HG03108 (cell line): ENCODE results near the gene TEAD1.
A peak's percentile ranks its signal among the peaks of the same experiment; 100 is the strongest.

Experiments
- ATAC-seq: cut with Tn5 transposase; IDR thresholded peaks from one replicate; pipeline ENCODE4 v1.9.1; 2021; ENCODE audit warnings: moderate library complexity; ENCODE audit not compliant: unreplicated experiment

Gene TEAD1

DNA sequence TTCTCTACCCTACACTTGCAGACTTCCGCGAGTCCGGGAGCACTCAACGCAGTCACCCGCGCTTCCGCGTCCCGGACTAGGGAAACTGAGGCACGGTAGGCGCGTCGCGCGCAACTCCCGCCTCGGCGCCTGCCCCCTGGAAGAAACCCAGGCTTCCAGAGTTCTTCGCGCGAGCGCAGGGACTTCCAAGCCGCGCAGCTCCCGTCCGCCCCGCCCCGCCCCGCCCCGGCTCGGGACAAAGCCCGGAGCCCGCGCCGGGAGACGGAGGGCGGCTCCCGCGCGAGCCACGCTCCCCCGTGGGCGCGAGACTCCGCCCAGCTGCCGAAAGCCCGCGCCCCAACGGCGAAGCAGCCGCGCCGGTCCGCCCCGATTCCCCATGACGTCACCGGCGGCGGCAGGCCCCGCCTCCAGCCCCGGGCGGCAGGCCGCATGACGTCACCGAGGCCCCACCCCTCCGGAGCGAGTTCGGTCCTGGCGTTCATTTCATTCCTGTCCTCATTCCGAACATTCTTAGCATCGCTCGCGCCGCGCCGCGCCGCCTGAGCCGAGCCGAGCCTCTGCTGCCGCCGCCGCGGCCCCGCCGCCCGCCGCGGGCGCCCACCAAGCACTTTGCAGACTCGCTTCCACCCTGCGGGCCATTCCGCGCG is at the start of gene TEAD1:
Gene TEAD1 (plus strand): TSS at position 498 of the 647 bp plus-strand sequence.
- ATAC-seq: peak; percentile 78

DNA sequence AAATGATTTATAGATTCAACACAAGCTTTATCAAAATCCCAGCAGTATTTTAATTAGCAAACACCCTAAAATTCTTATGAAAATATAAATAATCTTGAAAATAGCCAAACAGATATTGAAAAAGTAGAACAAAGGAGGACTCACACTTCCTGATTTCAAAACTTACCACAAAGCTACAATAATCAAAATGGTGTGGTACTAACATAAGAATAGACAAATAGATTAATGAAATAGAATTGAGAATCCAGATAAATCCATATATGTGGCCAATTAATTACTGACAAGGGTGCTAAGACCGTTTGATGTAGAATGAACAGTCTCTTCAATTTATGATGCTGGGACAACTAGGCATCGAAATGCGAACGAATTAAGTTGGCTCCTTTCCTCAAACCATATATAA is 49.6 kb upstream of the TEAD1 start:
- ATAC-seq: no peak

DNA sequence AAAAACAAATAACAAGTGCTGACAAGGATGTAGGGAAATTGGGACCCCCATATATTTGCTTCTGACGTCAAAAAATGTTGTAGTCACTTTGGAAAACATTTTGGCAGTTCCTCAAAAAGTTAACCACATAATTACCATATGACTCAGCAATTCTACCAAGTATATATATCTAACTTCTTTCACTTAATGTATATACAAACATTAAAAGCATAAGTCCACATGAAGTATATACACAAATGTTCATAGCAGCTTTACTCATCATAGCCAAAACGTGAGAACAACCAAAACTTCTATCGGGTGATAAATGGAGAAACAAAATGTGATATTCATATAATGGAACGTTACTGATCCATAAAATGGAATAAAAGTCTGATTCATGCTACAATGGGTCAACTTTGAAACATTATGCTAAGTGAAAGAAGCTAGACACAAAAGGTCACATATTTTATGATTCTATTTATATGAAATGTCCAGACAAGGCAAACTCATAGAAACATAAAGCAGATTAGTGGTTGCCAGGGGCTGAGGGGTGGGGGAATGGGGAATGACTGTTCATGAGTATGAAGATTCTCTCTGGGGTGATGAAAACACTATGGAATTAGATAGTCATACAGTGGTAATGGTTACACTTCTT is 48.7 kb upstream of the TEAD1 start:
- no peak for ATAC-seq

DNA sequence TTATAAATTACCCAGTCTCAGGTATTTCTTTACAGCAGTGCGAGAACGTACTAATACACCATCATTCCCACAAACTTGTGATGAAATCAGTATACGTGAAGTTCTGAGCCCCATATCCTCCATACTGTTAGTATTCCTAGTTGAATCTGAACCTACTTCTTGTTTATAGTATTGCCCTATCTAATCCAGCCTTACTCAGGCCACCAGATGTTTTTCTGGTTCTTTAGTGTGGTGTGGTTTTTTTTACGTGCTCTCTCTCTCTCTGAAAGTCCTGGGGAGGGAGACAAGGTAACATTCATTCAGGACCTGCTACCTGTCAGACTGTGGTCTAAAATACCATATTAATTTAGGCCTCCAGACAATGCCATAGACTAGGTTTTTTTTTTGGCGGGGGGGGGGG is 47.6 kb upstream of the TEAD1 start:
- ATAC-seq: no peak

DNA sequence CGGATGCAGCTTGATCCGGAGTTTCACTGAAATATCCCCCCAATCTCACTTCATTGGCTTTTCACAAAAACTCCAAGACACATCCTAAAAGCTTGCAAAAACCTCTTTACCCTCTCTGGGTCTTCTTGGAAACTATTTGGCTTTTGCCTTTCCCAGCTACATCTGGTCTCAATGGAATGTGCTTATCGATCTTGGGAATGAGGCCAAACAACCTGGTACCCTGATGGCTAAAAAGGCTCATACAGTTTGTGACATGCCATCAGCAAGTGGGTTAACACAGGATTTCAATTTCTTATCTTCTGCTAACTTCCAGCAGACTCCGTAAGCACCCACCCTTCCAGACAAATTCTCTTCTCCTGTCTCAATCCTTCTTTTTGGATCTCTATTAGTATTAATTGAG is 45.9 kb upstream of the TEAD1 start:
- no peak for ATAC-seq

DNA sequence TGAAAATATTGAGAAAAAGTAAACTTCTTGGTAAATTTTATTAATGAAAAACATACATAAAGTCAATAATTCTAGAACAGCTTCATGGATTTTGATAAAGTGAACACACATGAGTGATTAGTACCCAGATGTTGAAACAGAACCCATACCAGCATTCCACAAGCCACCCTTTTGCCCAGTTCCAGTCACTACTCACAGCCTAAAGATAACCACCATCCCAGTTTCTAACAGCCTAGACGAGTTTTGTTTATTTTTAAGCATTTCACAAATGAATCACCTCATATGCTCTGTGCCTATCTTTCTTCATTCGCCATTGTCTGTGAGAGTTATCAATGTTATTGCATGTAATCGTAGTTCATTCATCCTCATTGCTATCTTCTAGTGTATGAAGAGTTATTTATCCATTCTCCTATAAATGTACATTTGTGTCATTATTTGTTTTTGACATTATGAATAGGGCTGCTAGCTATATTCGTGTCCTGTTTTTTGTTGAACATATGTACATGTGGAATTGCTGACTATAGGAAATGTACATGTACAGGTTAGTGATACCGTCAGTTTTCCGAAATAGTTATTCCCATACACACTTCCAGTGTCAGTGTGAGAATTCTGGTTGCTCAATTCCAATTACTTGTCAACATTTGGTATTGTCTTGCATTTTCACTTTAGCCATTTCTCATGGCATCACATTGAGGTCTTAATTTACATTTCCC is 44.5 kb upstream of the TEAD1 start:
- ATAC-seq: no peak

DNA sequence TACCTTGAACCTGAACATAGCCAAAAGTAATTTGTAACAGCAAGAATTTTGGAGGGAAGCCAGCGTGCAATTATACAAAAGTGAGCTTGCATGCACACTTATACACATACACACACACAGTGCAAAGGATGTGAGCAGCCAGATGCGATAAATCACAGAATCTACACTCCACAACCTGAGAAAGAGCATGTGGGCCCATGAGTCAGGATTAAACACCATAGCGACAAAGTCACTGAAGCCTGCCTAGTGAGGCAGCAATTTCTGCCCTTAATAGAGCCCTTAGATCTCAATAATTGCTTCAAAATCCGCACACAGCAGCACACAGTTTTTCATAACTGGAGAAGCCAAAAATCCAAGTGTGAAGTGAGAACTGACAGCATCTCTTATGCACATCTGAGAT is 42.6 kb upstream of the TEAD1 start:
- no peak for ATAC-seq

DNA sequence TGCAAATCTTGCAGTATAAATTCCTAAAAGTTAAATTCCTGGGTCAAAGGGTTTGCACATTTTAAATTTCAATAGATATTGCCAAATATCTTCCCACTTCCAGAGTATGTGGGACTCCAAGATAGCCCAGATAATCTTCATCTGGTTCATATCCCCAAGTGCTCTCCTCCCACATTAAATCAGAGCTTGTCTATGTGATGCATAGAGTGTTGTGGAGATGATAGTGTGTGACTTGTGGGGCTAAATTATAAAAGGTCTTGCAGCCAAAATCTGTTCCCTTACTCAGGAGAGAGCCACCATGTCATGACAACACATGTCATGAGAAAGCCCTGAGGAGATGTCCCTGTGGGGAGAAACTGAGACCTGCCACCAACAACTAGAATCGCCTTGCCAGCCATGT is 39.9 kb upstream of the TEAD1 start:
- ATAC-seq: no peak

DNA sequence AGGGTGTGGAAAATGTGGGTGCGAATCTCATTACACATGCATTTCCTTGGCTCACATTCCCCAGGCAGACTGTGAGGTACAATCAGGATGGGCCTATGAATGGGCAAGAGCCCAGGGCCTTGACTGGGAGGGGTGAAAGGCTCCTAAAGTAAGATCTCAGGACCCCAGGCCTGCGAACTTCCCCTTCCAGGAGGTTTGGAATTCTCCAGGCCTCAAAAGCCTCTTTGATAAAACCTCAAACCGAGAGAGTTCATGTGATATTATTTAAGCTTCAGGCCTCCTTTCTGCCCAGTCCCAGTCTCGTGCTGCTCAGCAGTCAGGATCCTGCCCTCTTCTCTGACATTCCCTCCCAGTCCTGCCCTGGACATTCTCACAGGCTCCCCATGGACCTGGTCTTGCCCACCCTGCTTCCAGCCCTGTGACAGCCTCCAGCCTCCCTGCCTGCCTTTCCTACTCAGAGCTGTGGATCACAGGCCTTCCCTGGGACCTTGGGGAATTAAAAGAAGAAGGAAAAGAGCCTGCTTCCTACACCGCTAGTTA is 37.3 kb upstream of the TEAD1 start:
- ATAC-seq: no peak

DNA sequence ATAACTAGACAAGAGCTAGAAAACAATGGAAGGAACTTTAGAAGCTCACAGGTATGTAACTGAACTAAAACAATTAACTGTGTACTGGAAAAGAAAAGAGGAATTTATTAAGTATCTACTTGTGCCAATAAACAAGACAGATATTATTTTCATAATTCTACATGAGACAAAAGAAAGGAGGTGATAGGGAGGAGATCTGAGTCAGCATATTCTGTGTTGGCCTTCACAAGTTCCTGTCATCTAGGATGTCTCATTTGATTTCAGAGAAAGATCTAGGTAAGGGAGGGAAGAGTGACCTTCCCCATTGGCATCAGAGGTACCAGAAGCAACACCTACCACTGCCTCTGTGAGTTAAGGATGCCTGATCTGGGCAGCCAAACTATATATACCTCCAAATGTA is 34.8 kb upstream of the TEAD1 start:
- no peak for ATAC-seq

DNA sequence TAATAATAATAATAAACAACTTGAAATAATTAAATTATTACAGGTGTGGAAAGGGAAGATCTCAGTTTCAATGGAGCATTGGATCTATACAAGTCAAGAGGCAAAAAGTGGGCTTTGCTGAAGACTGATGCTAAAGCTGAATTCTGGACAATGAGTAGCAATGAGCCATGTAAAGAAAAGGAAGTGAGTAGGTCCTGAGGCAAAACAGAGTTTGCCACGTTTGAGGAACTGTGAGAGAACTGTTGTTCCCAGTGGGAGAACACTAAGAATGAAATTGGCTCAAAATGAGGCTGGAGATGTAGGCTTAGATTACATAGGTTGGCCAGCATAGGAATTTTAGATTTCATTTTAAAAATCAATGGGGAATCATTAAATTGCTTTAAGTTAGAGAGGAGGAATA is 33.9 kb upstream of the TEAD1 start:
- ATAC-seq: no peak

DNA sequence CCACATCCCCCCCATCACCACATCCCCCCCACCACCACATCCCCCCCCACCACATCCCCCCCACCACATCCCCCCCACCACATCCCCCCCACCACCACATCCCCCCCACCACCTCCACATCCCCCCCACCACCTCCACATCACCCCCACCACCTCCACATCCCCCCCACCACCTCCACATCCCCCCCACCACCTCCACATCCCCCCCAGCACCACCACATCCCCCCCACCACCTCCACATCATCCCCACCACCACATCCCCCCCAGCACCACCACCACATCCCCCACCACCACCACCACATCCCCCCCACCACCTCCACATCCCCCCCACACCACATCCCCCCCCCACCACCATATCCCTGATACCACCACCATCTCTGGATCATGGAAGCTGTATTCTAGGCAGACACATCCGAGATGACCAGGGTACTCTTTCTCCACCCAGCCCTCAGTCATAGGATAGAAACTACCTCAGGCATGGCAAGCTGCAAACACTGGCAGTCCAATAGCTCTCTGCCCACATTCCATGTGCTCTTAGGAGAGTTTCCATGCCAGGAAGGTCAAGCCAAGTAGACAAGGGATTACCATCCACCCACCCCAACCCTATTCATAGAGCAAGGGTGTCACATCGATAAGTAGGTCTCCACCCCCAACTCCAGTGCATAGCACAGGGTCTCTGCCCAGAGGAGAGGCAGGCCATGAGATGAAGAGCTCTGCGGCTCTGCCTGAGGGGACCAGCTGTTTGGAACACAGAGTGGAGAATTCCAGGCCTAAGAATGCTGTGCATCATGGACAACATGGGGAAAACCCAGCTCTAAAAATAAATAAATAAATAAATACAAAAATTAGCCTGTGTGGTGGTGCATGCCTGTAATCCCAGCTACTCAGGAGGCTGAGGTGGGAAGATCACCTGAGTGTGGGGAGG is 33.0 kb upstream of the TEAD1 start:
- no peak for ATAC-seq

DNA sequence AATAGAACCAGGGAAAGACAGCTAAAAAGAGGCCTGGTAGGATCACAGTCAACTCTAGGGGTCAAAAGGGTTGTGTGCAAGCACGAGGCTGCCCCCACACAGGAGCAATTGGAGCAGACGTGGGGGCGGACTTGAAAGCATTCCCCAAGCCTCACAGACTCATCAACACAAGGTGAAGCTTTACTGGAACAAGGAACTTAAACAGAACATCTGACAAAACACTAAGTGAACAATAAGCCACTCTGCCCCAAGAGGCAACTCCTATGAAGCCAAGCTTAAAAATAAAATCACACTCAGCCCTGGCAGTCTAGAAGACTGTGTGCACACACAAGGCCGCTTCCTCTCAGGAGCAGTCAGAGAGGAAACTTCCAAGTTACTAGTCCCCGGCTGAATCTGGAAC is 32.2 kb upstream of the TEAD1 start:
- ATAC-seq: no peak

DNA sequence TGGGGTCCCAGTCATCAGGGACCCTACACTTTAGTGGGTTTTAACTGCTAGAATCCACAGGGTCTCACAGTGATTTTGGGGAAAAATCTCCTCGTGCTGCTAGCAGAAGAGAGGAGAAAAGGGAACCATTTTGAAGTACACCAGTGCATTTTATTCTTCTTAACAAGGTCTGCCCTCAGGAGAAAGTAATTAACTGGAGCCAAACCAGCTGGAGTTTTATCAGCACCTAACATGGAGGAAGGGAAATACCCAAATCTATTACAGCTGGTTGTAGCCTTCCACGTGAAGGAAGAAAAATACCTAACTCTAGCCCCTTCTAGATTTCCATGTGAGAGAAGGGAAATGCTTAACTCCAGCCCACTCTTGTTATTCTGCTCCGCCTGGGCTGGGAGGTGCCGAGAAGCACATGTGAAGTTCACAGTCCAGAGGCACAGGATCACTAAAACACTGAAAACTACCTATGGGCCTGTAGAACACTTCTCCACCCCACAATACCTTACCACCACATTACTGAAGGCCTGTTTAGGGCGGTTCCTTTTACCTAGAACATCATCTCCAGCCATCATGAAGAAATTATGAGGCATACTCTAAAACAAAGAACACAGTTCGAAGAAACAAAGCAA is 31.3 kb upstream of the TEAD1 start:
- ATAC-seq: no peak

DNA sequence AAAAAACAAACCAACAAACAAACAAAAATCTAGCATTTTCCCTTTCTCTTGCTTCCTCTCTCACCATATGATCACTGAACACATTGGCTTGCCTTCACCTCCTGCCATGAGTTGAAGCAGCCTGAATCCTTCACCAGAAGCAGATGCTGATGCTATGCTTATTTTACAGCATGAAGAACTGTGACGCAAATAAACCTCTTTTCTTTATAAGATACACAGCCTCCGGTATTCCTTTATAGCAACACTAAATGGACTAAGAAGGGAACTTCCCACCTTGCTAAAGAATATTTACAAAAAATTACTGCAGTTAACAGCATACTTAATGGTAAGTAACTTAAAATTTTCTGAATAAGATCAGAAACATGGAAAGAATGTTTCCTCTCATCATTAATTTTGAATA is 27.7 kb upstream of the TEAD1 start:
- ATAC-seq: no peak

DNA sequence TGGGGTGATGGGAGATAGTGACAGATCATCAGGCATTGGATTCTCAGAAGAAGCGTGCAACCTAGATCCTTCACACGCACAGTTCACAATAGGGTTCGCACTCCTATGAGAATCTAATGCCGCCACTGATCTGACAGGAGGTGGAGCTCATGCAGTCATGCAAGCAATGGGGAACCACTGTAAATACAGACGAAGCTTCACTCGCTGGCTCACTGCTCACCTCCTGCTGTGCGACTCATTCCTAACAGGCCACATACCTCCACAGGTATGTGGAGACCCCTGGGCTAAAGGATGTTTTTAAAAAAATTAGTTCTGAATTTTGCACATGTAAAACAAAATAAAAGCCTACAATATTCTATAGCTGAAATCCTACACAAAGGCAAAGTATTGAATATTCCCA is 20.5 kb upstream of the TEAD1 start:
- ATAC-seq: no peak

DNA sequence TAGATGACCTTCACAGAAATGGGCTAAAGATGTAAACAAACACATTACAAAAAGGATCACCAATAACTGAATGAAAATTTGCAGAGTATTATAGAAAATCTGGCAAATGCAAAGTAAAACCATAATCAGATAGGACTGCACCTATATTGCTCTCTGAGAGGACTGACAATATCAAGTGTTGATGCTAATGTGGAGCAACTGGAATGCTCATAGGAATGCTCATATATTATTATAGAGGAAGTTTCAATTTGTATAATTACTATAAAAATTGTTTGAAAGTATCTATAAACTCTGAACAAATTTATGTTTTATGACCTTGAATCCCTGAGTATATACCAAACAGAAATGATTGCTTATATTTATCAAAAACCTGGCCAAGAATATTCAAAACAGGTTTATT is 18.4 kb upstream of the TEAD1 start:
- no peak for ATAC-seq

DNA sequence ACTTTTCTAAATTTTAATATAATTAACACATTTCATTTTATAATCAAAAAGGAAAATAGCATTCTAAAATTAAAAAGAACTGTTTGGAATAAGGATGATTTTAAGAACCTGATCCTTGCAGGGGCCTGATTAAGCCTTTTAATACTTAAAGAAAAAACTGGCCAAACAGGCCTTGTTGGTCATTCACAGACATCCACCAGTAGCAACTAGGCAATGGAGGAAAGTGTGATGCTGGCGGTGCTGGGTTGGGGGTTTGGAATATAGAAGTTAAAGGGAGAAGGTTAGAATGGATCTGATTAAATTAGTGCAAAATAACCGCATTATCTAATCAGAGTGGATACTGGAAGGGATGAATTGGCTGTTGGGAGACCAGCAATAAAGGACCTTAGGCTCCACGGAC is 16.9 kb upstream of the TEAD1 start:
- ATAC-seq: no peak

DNA sequence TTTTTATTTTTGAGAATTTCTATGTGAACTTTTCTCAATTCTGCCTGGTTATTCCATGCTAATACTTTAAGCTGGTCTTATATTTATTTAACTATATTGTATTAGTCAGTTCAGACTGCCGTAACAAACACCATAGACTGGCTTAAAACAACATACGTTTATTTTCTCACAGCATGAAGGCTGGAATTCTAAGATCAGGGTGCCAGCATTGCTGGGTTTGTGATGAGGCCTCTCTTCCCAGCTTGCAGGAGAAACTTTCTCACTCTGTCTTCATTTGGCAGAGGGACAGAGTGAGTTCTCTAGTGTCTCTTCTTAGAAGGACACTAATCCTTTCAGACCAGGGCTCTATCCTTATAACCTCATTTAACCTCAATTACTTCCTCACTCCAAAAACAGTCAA is 16.2 kb upstream of the TEAD1 start:
- ATAC-seq: no peak

DNA sequence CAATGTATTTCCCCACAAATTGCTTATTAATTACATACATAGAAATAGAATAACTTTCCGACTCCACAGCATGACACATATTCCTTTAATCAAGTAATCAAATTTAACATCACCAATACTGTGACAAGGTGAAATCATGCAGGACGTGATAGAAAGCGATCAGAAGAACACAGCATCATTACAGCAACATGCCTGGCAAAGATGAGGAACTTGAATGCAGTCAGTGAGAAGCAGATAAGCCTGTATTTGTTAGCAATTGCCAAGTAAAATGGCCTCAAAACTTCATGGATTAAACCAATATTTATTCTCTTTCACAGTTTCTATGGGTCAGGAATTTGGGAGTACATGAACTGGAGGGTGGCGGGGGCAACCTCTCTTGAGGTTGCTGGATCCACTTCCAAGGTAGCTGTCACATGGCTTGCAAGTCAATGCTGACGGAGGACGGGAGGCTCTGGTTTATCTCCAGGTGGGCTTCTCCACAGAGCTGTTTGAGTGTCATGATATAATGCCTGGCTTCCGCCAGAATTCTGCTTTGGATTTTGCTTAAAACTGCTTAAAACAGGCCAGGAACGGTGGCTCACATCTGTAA is 12.0 kb upstream of the TEAD1 start:
- ATAC-seq: no peak
